HepG2 (cell line): ENCODE measurements around the gene DYSF. TPM values are rescaled to one million over a fixed set of nuclear protein-coding genes. Genes with fewer than 3 reads are reported as not detected.

Experiments
- ATAC-seq: fragments of 200-7000 bp; cut with Tn5 transposase; 3 replicates; pipeline ENCODE4 v1.9.1; 2020; ENCODE audit warnings: mild to moderate bottlenecking, moderate library complexity
- BruUV-seq: library from RNA; stranded (reverse); fragments of 400-500 nt; replicated peaks from 2 replicates; lab custom pipeline; 2021; lab: Mats Ljungman, UMichigan
- CTCF ChIA-PET: fragments of 300-600 bp; formaldehyde crosslinking; extraction: SDS; loops from one replicate; lab custom pipeline; 2021; ENCODE audit warnings: low total read pairs, inconsistent platforms, low intra/inter-chr PET ratio; lab: Yijun Ruan, JAX
- POLR2A ChIA-PET: fragments of 350-600 bp; sonication (Branson Sonifier 250); formaldehyde crosslinking; loops from one replicate; lab custom pipeline; 2020; ENCODE audit warnings: antibody characterized with exemption, inconsistent platforms; lab: Yijun Ruan, JAX
- DNase-seq: peaks from one replicate; pipeline ENCODE4 v3.0.0-alpha.2; 2015; ENCODE audit warnings: low spot score
- FAIRE-seq: peaks from 3 replicates; lab custom pipeline; 2011; peaks lifted over from hg19 to GRCh38; lab: Jason Lieb, UNC
- H2AFZ ChIP-seq: one replicate; pipeline ENCODE4 v1.6.1; 2011; ENCODE audit warnings: low read length, inconsistent platforms
- H3K27ac ChIP-seq: fragments of 300-600 bp; 3 replicates; pipeline ENCODE4 v1.8.0; 2011; ENCODE audit warnings: mixed run types, mild to moderate bottlenecking, mixed read lengths, low read length, inconsistent platforms; ENCODE audit not compliant: insufficient read depth; ENCODE audit errors: extremely low read length
- H3K27me3 ChIP-seq, 2 experiments: fragments of 200-600 bp in 1 of 2; 2 replicates in 1 of 2; 3 replicates in 1 of 2; pipeline versions ENCODE4 v1.6.0 to v1.8.0; 2011; ENCODE audit warnings: low read length in 2 of 2, mild to moderate bottlenecking in 2 of 2, moderate library complexity in 2 of 2, inconsistent platforms in 1 of 2; ENCODE audit not compliant: insufficient read depth in 2 of 2, control insufficient read depth in 1 of 2
- H3K36me3 ChIP-seq, 2 experiments: fragments of 200-600 bp in 1 of 2; replicated peaks in 1 of 2; 2 replicates in 1 of 2; 3 replicates in 1 of 2; pipeline versions ENCODE4 v1.5.1 to v1.8.0; 2011; ENCODE audit warnings: low read length in 2 of 2, inconsistent platforms in 1 of 2; ENCODE audit not compliant: insufficient read depth in 2 of 2, control insufficient read depth in 1 of 2
- H3K4me1 ChIP-seq: 2 replicates; pipeline ENCODE4 v1.5.1; 2012; ENCODE audit warnings: low read length, inconsistent platforms; ENCODE audit not compliant: insufficient read depth
- H3K4me2 ChIP-seq: 2 replicates; pipeline ENCODE4 v1.6.0; 2011; ENCODE audit warnings: low read depth, low read length, inconsistent platforms
- H3K4me3 ChIP-seq, 3 experiments: fragments of 200-600 bp in 1 of 3; sonication (generic), shearing (Covaris generic) in 1 of 3; replicated peaks in 1 of 3; 2 replicates each; pipeline ENCODE4 v1.5.1; 2011 to 2016; ENCODE audit warnings: low read length in 3 of 3, inconsistent platforms in 2 of 3, low read depth in 2 of 3, mild to moderate bottlenecking in 2 of 3, control low read depth in 1 of 3, mixed read lengths in 1 of 3; ENCODE audit not compliant: insufficient read depth in 1 of 3
- H3K79me2 ChIP-seq: one replicate; pipeline ENCODE4 v1.6.1; 2011; ENCODE audit warnings: low read length, inconsistent platforms; ENCODE audit not compliant: insufficient read depth
- H3K9ac ChIP-seq: 2 replicates; pipeline ENCODE4 v1.6.0; 2011; ENCODE audit warnings: mild to moderate bottlenecking, low read depth, low read length, inconsistent platforms; ENCODE audit not compliant: insufficient read depth
- H3K9me3 ChIP-seq: 2 replicates; pipeline ENCODE4 v1.5.1; 2012; ENCODE audit warnings: mild to moderate bottlenecking, low read length
- H4K20me1 ChIP-seq: 2 replicates; pipeline ENCODE4 v1.6.0; 2011; ENCODE audit warnings: inconsistent platforms, mild to moderate bottlenecking, low read length, moderate library complexity; ENCODE audit not compliant: insufficient read depth
- ATF7-NPFF ChIP-seq: sonication (generic); formaldehyde crosslinking; IDR thresholded peaks from 2 replicates; pipeline ENCODE4 v1.8.1; 2023; ENCODE audit warnings: mild to moderate bottlenecking, low read depth, missing genetic modification reagents, moderate library complexity
- CEBPZ ChIP-seq: IDR thresholded peaks from 2 replicates; pipeline ENCODE4 v1.6.1; 2012; ENCODE audit warnings: low read length, improper control_type of control experiment
- E2F2 ChIP-seq: sonication (generic); formaldehyde crosslinking; IDR thresholded peaks from 2 replicates; pipeline ENCODE4 v1.4.0; 2020; ENCODE audit warnings: missing genetic modification reagents, borderline replicate concordance
- MATR3 ChIP-seq: sonication (generic); formaldehyde crosslinking; IDR thresholded peaks from 2 replicates; pipeline ENCODE4 v1.4.0; 2020; ENCODE audit warnings: missing genetic modification reagents
- MTA1 ChIP-seq: sonication (generic); formaldehyde crosslinking; IDR thresholded peaks from 2 replicates; pipeline ENCODE4 v1.4.0; 2020; ENCODE audit warnings: missing genetic modification reagents, mild to moderate bottlenecking, borderline replicate concordance
- MYNN ChIP-seq: sonication (generic); formaldehyde crosslinking; IDR thresholded peaks from 2 replicates; pipeline ENCODE4 v1.4.0; 2020; ENCODE audit warnings: mild to moderate bottlenecking, low read depth, missing genetic modification reagents
- PHF5A ChIP-seq: IDR thresholded peaks from one replicate; pipeline ENCODE4 v1.6.1; 2018; ENCODE audit warnings: low read depth, missing genetic modification reagents; ENCODE audit not compliant: unreplicated experiment
- PRDM4 ChIP-seq: sonication (generic); formaldehyde crosslinking; IDR thresholded peaks from 2 replicates; pipeline ENCODE4 v1.9.0; 2021; ENCODE audit warnings: missing genetic modification reagents, borderline replicate concordance
- RAD21 ChIP-seq: fragments of 450-650 bp; formaldehyde crosslinking; IDR thresholded peaks from 2 replicates; pipeline ENCODE4 v1.5.0; 2020; ENCODE audit warnings: mild to moderate bottlenecking
- U2AF2 ChIP-seq: fragments of 200-400 bp; formaldehyde crosslinking; IDR thresholded peaks from 2 replicates; pipeline ENCODE4 v1.6.1; 2017; ENCODE audit warnings: low read depth, mild to moderate bottlenecking, low read length
- ZFP36L2 ChIP-seq: sonication (generic); formaldehyde crosslinking; IDR thresholded peaks from 2 replicates; pipeline ENCODE4 v1.4.0; 2020; ENCODE audit warnings: missing genetic modification reagents
- ZNF687 ChIP-seq: sonication (generic); formaldehyde crosslinking; IDR thresholded peaks from 2 replicates; pipeline ENCODE4 v1.5.1; 2020; ENCODE audit warnings: mild to moderate bottlenecking, missing genetic modification reagents, moderate library complexity
- ZNF792 ChIP-seq: IDR thresholded peaks from 2 replicates; pipeline ENCODE4 v1.6.1; 2016
- ZNF883 ChIP-seq: sonication (generic); formaldehyde crosslinking; IDR thresholded peaks from 2 replicates; pipeline ENCODE4 v1.5.1; 2020; ENCODE audit warnings: mild to moderate bottlenecking, missing genetic modification reagents; ENCODE audit errors: not compliant biosample characterization
- WGBS: methylation state at CpG from one replicate; pipeline ENCODE4 v1.1.6; 2017; ENCODE audit warnings: low lambda C conversion rate; 5-methylcytosine and 5-hydroxymethylcytosine counted together
- in situ Hi-C: cut with HindIII; loops from 2 replicates; pipeline ENCODE4 v1.10.0; 2017; ENCODE audit warnings: low pct_unique_long_range_greater_than_20kb; ENCODE audit not compliant: extremely low pct_ligation_motif_present
- intact Hi-C: fragments of 100-400 bp; cut with micrococcal nuclease; formaldehyde crosslinking; loops from one replicate; pipeline ENCODE4 v1.10.0; 2022; ENCODE audit not compliant: unreplicated experiment
- polyA plus RNA-seq, 8 experiments: library from polyadenylated mRNA; depleted of rRNA in 3 of 8; stranded (reverse) in 7 of 8; unstranded in 1 of 8; fragments of >200 nt; fragmentation: Illumina TruSeq in 4 of 8; extraction: Trizol in 4 of 8; gene quantifications; 2 replicates each; pipeline versions ENCODE4 v1.2.1 to v1.2.3, GENCODE V29; 2011 to 2016; ENCODE audit warnings: low read depth in 4 of 8, missing spikeins in 1 of 8, mixed read lengths in 1 of 8; ENCODE audit not compliant: insufficient read depth in 1 of 8
- total RNA-seq, 5 experiments: library from RNA; depleted of rRNA; stranded (reverse); fragments of >200 nt; fragmentation: Illumina TruSeq; extraction: Trizol; gene quantifications; 2 replicates each; pipeline ENCODE4 v1.2.3, GENCODE V29; 2016; ENCODE audit warnings: low read depth in 1 of 5

The DYSF gene
- total and polyA plus RNA-seq, 2 of the 13 experiments (the other 11 are each of a cell fraction or from before 2014, with no cell fraction given), result 0.15 to 2.4 TPM

DNA sequence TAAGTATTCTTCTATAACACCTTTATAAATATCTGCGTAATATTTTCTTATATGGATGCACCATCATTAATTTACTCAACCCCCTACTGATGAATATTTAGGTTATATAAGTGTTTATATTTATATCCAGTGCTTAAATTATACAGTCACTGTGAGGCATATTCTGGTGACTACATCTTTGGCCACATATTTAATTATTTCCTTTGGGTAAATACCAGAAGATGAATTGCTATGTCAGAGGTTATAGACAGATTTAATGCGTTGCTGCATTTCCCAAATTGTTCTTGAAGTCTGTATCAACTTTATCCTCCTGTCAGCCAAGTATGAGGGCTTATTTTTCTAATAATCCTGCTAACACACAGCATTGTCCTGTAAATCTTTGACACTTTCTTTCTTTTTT, 18.7 kb downstream of the DYSF start:
- no peaks in the 10 kb centered on the region for H3K79me2 ChIP-seq
- H3K4me3 ChIP-seq, result no peak overlapping the region
- BruUV-seq, result no TSS peak
- CTCF ChIA-PET, result no interaction called here
- peaks cover 5% of the 10 kb centered on the region; the same call in 1 of the 2 replicates for H3K4me1 ChIP-seq
- no peak for DNase-seq
- no peak overlapping the region for H2AFZ ChIP-seq
- no peaks in the 10 kb centered on the region for H4K20me1 ChIP-seq
- no peak for FAIRE-seq
- intact Hi-C loops (no loop called here), in situ Hi-C loops (no loop called here)
- POLR2A ChIA-PET, result no interaction called here
- no peaks in the 10 kb centered on the region for H3K36me3 ChIP-seq
- WGBS, result 17% methylated on average over 2 of the region's 2 CpGs
- H3K9me3 ChIP-seq, result no peaks in the 10 kb centered on the region
- H3K9ac ChIP-seq, result no peak overlapping the region
- H3K27me3 ChIP-seq, result peaks cover 10 to 41% of the 10 kb centered on the region in 2 experiments
- ATAC-seq, result no peak
- H3K4me2 ChIP-seq, result no peak overlapping the region
- H3K27ac ChIP-seq, result no peak overlapping the region
- no peak for TF ChIP-seq PRDM4 (CRISPR knock-in tag)
- TF ChIP-seq MTA1, result no peak
- TF ChIP-seq ATF7-NPFF, result no peak
- TF ChIP-seq ZNF687 (CRISPR knock-in tag), result no peak
- no peak for TF ChIP-seq U2AF2
- no peak for TF ChIP-seq MYNN
- no peak for TF ChIP-seq PHF5A (CRISPR knock-in tag)
- no peak for TF ChIP-seq E2F2 (CRISPR knock-in tag)
- no peak for TF ChIP-seq RAD21 (CRISPR knock-in tag)
- no peak for TF ChIP-seq ZFP36L2
- TF ChIP-seq ZNF883 (CRISPR knock-in tag), result no peak
- TF ChIP-seq MATR3 (CRISPR knock-in tag), result no peak
- no peak for TF ChIP-seq ZNF792 (CRISPR knock-in tag)
- no peak for TF ChIP-seq CEBPZ
